Fibroblast of skin of right biceps (primary cell): ENCODE measurements around the gene GPR15.

Experiments used
- DNase-seq: peaks from one replicate; pipeline ENCODE4 v3.0.0-alpha.2; 2013

GPR15 gene

DNA sequence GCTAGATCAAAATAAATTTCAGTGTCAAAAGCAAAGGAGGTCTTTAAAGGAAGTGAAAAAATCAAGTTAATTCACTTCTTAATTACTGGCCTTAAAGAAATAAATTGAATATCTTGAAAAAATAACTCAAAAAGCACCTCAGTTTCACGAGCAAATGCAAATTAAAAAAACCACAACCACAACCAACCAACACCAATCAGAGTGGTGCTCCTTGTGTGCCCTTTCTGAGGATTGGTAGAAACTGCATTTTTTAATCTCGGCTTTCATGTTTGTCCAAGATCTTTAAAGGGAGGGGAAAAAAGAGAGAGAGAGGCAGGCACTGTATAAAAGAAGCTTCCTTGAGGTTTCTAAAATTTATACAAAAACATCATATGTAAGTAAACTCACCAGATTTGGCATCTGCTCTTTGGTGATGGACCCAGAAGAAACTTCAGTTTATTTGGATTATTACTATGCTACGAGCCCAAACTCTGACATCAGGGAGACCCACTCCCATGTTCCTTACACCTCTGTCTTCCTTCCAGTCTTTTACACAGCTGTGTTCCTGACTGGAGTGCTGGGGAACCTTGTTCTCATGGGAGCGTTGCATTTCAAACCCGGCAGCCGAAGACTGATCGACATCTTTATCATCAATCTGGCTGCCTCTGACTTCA lies at the start of gene GPR15:
TSS of gene GPR15 (plus strand) at position 357 of the 653 bp plus-strand sequence. CDS start at position 413, 56 bp downstream.
- no peak for DNase-seq

DNA sequence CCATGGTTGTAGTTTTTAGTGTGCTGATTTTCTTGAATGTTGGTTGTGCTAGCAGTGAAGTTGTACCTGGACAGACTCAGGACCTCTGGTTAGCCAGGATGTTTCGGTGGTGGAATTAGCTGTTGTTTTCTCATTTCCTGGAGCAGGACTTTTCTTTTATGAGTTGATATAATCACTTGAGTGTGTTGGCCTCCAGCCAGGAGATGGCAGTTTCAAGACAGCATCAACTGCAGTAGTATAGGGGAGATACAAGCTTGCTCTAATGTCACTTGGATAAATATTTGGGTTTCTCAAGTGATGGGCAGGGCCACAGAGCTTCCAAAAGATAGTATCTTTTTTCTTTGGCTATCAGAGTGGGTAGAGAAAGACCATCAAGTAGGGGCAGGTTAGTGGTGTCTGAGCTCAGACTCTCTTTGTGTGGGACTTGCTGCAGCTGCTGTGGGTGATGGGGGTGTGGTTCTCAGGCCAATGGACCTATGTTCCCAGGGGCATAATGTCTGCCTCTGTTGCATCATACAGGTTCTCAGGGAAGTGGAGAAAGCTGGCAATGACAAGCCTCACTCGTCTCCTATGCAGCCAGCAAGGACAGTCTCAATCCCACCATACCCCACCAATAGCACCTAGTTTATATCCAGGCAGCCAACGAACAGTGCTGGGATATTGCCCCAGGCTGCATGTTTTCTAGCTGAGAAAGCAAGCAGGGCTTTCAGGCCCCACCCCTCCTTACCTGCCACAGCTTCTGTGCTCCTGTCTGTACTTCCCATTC lies 48.9 kb upstream of the GPR15 start:
- no peak for DNase-seq

DNA sequence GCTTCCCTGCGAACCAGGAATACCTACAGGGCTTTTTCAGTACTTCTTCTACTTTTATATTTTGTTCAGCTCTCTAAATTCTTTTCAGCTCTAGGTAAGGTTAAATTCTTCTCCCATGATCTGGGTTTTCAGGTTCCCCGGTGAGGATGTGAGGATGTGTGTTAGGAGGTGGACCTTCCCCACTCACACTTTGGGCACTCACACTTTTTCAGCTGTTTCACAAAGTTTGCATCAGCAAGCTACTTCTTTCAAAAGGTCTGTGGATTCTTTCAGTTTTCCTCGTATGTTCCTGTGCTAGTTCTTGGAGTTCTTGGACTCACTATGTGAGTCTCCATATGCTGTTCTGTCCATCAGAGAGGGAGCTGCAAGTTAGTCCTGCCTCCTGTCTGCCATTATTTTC lies 48.2 kb upstream of the GPR15 start:
- no peak for DNase-seq

DNA sequence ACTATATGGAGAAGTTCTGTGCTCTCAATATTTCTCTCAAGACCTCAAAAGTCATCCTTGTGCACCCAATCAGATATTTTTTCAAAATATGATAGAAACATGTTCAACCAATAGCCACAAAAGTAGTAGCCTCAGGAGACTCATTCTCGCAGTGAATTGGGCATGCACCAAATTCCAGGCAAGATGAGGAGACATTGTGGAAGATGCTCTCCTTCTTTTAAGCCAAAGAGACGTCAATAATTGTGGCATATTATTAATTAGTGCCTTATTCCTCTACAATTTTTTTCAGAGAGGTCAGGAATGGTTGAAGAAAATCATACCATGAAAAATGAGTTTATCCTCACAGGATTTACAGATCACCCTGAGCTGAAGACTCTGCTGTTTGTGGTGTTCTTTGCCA lies 34.4 kb upstream of the GPR15 start, which contains the start of gene OR5K2:
TSS of gene OR5K2 (plus strand) at position 301 of the 400 bp plus-strand sequence. CDS start at position 301, 0 bp downstream.
- DNase-seq = no peak

DNA sequence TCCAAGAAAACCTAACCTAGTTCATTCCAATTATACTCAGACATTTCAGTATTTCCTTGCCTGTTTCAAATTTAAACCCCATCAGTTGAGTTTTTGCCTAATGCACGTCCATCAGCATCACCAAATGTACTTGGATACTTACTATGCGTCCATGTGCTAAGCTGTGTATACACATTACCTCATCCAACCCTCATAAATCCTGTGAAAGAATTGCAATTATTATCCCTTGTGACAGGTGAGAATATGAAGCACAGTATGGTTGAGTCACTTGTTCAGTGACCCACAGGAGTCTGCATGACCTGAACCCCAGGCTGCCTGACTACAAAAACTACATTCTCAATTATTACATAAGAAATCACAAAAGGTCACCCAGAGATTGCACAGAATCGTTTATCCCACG lies 31.8 kb upstream of the GPR15 start:
- no peak for DNase-seq

DNA sequence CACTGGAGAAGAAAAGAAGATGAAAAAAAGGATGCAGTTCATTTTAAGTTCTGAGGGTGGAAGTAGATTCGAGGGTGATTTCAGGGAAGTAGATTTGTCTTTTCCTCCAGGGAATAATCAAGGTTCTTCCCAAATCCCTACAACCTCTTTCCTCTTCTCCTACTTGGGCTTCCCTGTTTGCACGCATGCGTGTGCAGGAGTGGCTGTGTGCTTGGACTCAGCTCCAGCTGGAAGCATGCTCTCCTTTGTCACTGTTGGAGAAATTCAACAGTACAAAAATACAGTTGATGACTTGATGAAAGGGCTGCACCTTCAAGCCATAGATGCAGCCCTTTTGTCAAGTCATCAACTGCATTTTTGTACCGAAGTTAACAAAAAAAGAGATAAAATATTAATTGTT lies 30.5 kb upstream of the GPR15 start:
- no peak for DNase-seq

DNA sequence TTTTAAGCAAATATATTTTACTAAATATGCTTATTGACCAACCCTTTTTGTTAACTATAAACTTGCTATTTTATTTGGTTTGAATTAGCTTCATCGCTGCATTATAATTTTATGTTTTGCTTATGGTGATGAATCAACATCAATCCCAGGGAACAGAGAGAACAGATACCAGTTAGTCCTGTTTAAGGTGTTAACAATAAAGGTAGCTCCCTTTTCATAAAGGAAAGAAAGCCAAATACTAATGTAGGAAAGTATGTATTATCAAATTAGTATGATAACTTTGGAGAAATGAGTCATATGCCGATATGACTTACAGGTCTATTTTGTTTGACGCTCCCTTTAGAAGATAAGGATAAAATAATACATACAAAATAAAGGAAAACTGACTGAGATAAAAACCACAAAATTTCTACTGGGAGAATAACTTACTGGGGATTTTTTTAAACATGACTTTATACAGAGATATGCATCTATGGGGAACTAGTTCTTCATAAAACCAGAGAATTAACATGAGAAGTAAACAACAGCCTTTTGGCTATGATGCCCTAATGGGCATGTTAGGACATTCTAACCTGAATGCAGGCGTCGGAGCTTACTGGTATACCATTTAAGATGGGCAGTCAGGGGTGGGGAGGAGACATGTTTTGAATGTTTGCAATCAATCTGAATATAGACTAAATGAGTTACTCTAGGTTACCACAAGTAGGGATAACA lies 29.8 kb upstream of the GPR15 start:
- DNase-seq = no peak

DNA sequence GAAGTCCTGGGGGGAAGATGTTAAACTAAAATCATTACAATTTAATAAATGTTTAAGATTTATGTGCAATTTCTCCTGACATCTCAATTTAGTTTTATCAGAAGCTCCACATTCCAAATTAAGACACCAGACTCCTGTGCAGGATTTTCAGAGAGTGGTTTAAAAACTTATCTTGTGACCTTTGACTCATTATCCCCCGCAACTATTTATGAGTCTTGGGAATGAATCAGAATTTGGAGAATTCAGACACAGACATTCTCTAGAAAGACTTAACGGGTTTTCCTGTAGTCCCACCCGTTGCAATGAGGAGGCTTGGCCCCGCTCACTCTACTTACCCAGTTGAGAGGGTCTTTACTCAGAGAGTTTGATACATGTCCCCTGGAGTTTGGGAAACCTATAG lies 27.2 kb upstream of the GPR15 start:
- DNase-seq = peak; percentile 5

DNA sequence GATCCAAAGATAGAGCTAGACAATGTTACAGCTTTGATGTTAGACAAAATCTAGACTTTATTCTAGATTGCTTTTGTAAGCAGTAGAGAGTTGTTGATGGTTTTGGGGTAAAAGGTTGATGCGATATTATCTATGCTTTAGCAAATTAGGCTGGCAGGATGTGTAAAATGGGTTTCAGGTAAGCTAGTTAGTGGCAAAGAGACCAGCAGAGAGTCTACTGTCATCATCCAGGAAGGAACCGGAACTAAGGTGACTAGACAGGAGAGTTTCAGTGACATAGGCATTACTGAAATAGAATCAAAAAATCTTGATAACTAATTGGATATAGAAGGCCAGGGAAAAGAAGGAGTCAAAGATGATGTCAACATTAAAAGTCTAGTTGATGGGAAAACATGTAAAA lies 23.2 kb upstream of the GPR15 start:
- DNase-seq = no peak

DNA sequence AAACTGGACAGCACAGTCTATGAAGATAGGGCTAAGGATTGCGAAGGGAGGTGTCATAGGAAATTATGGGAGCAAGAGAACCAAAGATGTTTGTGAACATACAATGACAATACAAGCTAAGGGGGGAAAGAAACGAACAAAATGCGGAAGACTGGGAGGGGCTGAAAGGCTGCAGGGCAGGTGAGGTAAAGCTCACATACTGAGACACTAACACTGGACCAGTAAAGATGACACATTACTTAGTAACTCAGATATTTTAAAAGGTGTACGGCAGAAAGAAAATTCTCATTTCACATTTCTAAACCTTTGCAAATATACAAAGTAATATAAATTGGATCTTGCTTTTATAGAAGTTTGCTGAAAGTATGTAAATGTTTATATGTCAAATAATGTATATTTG lies 19.2 kb upstream of the GPR15 start:
- DNase-seq = no peak

DNA sequence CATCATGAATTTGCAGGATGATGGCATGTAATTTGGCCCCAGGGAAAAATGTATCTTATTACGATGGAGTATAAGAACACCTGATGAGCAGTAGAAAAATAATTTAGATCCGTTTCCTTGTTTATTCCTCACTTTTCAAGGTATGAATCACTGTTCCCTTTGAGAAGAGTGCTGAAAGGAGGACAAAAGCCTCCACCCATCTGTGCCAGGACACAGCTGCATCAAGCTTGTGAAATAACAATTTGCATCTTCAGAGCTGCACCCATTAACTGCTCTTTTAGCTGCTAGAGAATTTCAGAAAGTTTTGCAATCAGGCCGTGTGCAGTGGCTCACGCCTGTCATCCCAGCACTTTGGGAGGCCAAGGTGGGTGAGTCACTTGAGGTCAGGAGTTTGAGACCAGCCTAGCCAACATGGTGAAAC lies 18.7 kb upstream of the GPR15 start:
- peak; percentile 17 for DNase-seq

DNA sequence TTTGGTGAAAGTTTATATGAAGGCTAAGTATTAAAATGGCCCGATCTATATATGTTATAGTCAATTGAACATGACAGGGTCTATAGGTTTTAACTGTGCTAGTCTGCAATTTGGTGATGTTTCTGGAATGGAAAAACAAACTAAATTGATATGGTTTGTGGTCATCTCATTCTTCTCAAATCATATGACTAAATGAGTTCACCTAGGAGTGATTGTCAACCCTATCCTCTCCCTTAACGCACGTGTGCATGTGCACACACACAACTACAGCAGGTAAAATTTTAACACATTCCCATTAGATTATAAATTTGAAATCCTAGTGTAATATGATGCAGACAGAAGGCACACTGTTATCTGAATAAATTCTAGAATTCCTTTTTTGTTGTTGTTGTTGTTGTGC lies 18.0 kb upstream of the GPR15 start:
- DNase-seq = no peak

DNA sequence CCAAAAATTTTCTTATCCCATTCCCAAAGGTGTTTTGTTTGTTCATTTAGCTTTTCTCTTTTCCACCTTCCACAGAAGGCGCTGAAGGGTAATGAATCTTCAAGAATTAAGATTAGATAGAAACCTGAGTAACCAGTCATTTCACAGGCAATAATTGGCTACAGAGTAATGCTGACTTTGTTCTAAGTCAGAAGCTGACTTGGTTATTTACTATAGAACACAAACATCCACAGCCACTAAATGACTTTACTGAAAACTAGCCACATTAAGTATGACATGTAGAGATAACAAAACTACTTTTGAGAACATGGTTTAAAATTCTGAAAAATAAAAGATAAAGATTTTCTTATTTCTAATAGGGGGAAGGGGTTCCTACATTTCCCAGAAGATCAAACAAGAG lies 16.8 kb upstream of the GPR15 start:
- DNase-seq = no peak

DNA sequence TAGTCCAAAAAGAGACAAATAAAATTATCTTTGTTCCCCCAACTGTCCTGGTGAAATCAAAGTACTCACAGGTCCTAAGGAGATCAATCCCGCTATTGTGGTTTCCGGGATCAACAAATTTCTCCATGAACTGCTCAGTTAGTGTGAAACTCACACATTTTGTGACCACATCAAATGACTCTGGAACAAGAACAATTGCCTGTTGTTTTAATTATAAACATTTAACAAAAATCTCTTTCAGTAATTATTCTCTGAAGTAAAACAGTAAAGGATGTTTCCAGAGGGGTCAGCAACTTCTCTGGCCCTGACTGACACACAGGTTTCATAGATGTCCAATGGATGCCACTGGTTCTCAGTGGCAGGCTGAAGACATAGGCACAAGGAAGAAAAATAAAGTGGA lies 13.0 kb upstream of the GPR15 start:
- no peak for DNase-seq

DNA sequence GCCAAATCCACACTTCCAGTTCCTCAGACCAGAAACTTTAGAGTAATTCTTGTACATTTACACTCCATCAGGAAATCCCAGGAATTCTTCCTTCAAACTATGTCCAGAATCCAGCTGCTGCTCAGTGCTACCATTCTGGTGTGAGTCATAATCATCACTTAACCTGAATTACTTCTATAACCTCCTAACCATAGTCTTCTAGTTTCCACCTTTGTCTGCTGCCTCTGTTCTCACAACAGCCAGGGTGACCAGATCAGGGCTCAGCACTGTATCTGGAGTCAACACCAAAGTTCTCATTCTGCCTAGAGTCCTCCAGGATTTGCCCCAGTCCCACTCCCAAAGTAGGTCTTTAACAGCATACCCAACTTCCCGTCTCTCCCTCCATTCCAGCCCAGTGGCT lies 12.4 kb upstream of the GPR15 start:
- DNase-seq = peak; percentile 18

DNA sequence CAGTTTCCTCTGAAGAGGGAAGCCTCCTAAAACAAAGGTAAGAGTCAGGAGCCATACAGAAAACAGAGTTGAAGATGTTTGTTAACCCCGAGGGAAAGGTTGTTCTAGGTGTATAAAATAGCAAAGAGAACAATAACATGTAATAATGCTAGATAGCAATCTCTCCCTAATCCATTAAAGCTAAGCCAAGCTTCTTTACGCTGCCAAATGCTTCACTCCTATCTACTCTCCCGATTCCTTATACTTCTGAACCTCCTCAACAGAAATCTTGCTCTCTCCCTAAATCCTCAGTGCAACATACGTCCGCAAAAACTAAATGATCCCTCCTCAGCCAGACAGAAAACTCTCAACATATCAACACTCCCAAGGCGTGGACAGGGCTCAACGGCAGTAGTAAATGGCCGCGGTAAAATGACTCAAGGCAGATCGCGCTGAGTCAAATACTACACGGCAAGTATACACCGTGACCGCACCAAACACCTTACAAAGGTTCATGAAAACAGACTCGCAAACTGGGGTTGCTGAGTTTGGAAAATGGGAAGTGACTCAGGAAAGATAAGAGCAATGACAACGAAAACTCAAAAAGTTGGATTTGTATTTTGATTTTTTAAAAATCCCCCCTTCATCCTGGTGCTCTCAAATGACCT lies 9.8 kb upstream of the GPR15 start:
- DNase-seq = peak; percentile 68

DNA sequence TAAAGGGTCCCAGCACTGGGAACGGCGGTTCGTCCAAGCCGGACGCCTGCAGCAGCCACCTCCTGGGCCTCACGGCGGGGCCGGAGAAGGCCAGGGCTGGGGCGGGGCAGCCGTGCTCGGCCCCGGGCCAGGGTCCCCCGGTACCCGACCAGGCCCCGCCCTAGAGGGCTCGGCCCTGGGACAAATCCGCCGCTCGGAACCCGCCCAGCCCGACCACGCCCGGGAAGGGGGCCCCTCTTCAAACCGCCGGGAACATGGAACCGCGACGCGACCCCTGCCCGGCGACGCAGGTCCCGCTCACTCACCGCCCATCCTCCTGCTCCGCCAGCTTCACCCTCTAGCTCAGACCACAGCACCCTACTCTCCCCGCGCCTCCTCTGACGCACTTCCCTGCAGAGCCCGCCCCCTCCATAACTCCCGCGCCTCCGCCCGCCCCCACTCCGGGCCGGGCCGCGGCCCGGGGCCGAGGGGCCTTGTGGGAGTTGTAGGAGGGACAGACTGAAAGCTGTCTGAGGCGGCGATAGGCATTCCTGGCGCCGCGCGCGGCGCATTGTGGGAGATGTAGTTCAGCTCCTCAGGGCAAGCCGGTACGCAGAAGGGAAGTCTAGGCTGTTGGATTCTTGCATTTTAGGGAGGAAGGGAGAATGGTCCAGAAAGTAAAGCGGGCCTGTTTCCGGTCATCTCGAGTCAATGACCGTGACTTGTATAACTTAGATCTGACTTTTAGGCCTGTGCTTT lies 9.1 kb upstream of the GPR15 start, which contains the start of gene CLDND1:
TSS of gene CLDND1 (minus strand) at position 359 of the 738 bp plus-strand sequence. CDS start 1,478 bp downstream, outside the sequence.
- peak; percentile 97 for DNase-seq

DNA sequence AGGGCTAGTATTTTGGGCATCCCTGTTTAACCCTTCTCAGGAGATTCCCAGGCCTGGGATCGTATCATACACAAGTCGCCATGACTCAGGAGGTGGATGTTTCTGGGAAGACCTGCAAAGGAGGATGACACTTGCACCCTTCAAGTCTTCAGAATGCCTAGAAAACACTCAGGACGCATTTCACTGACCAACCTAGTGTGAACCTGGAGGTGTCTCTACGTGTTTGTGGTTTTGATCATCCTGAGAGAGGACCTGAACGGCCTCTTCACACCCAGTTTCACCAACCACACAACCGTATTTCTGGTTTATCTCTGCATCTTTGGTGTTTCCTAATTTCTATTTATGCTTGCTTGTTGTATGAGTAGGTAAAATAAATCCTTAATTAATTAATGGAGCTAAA lies 6.3 kb upstream of the GPR15 start:
- DNase-seq = no peak

DNA sequence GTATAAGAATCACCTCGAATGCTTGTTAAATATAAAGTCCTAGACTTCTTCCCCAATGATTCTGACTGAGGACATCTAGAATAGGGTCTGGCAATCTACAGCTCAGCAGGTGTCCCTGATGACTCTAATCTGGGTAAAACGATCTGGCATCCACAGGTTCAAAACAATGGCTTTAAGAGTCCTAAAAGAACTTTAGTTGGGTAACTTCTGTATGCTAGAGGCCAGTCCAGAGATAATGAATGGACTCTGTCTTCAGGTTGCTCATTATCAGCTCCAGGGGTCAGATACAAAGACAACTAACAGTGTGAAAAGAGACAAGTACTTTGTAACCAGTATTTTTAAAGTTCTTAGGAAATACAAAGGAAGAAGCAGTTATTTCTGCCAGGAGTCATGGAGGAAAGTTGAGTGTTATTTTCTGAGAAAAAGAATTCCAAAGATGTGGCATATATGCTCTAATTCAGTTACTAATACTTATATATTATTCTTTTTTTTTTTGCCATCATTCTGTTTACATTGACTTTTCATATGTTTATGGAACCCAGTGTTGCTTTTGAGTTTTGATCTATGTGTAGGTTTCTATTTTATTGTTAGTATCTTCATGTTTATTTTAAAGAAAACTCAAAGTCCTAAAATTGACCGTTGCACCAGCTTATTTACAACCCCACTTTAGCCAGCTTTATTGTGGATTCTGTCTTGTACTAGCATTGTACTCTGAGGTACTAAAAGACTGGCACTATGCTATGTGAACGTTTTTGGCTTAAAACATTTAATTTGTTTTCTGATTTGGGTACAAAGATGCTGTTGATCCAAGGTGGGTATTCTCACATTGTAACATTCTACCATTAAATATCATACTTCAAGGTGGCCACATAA lies 3.1 kb upstream of the GPR15 start:
- no peak for DNase-seq

DNA sequence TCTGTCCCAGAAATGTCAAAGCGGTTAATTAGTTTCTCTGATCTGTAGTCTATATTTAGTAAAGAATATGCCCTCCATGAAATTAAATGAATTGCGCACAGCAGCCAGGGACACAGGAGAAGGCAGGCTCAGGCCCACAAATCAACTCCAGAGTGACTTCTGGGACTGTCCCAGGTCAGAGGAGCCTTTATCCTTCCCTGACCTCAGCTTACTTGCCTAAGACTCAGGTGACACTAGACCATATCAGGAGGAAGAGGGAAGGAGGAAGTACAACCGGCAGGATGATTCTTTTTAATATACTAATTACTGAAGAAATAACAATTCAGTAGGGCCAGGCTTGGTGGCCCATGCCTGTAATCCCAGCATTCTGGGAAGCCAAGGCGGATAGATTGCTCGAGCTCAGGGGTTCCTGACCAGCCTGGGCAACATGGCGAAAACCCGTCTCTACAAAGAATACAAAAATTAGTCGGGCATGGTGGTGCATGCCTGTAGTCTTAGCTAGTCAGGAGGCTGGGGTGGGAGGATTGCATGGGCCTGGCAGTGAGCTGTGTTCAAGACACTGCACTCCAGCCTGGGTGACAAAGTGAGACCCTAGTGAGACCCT lies 1.8 kb upstream of the GPR15 start:
- no peak for DNase-seq

DNA sequence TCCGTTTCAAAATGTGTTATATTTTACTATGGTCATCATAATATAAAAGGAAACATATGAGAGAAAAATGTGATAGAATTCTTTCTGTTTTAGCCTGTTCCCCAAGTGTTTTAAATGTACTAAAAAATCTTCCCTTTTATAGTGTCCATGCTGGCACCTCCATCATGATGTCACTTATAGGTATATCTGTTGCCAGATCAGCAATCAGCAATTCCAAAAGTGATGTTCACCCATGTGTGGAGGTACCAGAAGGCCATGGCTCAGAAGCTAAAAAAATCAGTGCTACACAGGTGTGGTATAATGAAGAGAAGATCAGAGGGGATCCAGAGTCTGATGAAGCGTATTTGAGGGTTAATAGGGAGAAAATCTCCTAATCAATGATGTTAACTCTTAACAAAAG lies 1.1 kb upstream of the GPR15 start:
- no peak for DNase-seq
